D721Med (cell line): ENCODE measurements around the gene DMGDH.

Experiments used
- DNase-seq: peaks from one replicate; pipeline ENCODE4 v3.0.0; 2011; ENCODE audit warnings: low spot score; ENCODE audit not compliant: insufficient read length
- FAIRE-seq: peaks from 2 replicates; lab custom pipeline; 2011; peaks lifted over from hg19 to GRCh38; lab: Jason Lieb, UNC
- CTCF ChIP-seq: IDR thresholded peaks from 2 replicates; pipeline ENCODE4 v1.5.1; 2012; ENCODE audit warnings: mild to moderate bottlenecking, control low read depth; ENCODE audit not compliant: insufficient read depth; ENCODE audit errors: missing control alignments

The DMGDH gene

GRCh38 chr5:78964889-78965288 lies 104.6 kb downstream of the DMGDH start:
- no peak for FAIRE-seq
- TF ChIP-seq CTCF, result peak; percentile 73
- no peak for DNase-seq

- FAIRE-seq (no peak), DNase-seq (no peak)
- no peak for TF ChIP-seq CTCF
Observed at GRCh38 chr5:78961743-78962142, 107.7 kb downstream of the DMGDH start.

GRCh38 chr5:78959767-78960166 lies 109.7 kb downstream of the DMGDH start:
- no peak for TF ChIP-seq CTCF
- DNase-seq, result no peak
- FAIRE-seq, result no peak

GRCh38 chr5:78958672-78959445 lies 110.6 kb downstream of the DMGDH start:
- FAIRE-seq (peak; percentile 64), DNase-seq (no peak)
- no peak for TF ChIP-seq CTCF

GRCh38 chr5:78956901-78957300 lies 112.6 kb downstream of the DMGDH start:
- TF ChIP-seq CTCF, result no peak
- FAIRE-seq (no peak), DNase-seq (no peak)

GRCh38 chr5:78953092-78953800 lies 116.2 kb downstream of the DMGDH start:
- FAIRE-seq (no peak), DNase-seq (no peak)
- no peak for TF ChIP-seq CTCF
